Measurements from ENCODE around the gene MCTP1. TPM values are rescaled to one million over a fixed set of nuclear protein-coding genes. Genes with fewer than 3 reads are reported as not detected.

Gene MCTP1
- total and polyA plus RNA-seq, 9 of the 15 experiments (the other 6 are each of a cell fraction or from before 2014, with no cell fraction given): 0.04 to 0.93 (median 0.06) TPM; not detected in 4

DNA sequence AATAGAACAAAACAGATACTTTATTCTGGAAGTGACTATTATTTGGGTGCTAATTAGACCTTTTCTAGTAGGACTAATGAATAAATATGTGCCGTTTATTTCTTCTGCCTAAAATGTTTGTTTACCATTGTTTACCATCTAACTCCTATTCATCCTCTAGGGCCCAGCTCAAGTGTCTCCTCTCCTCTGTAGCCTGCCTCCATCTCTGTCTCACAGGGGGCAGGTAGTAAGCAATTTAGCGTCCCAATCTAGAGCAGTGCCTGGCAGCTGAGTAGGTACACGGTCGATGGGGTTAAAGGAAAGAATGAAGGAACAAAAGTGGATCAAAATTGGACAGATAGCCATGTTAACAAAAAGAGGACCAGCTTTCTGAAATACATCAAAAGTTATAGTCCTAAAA, 435.6 kb downstream of the MCTP1 start (continued):
- TF ChIP-seq, protein P1, sequence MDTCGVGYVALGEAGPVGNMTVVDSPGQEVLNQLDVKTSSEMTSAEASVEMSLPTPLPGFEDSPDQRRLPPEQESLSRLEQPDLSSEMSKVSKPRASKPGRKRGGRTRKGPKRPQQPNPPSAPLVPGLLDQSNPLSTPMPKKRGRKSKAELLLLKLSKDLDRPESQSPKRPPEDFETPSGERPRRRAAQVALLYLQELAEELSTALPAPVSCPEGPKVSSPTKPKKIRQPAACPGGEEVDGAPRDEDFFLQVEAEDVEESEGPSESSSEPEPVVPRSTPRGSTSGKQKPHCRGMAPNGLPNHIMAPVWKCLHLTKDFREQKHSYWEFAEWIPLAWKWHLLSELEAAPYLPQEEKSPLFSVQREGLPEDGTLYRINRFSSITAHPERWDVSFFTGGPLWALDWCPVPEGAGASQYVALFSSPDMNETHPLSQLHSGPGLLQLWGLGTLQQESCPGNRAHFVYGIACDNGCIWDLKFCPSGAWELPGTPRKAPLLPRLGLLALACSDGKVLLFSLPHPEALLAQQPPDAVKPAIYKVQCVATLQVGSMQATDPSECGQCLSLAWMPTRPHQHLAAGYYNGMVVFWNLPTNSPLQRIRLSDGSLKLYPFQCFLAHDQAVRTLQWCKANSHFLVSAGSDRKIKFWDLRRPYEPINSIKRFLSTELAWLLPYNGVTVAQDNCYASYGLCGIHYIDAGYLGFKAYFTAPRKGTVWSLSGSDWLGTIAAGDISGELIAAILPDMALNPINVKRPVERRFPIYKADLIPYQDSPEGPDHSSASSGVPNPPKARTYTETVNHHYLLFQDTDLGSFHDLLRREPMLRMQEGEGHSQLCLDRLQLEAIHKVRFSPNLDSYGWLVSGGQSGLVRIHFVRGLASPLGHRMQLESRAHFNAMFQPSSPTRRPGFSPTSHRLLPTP (IDR thresholded peaks at IDR 0.05; ENCODE audit: borderline replicate concordance, extremely low read depth, insufficient read length): no peak
- no peak for TF ChIP-seq BRD4 (IDR thresholded peaks at IDR 0.05)
- no peak for TF ChIP-seq PYGO2 (tag; IDR thresholded peaks at IDR 0.05)
- TF ChIP-seq, protein P2, sequence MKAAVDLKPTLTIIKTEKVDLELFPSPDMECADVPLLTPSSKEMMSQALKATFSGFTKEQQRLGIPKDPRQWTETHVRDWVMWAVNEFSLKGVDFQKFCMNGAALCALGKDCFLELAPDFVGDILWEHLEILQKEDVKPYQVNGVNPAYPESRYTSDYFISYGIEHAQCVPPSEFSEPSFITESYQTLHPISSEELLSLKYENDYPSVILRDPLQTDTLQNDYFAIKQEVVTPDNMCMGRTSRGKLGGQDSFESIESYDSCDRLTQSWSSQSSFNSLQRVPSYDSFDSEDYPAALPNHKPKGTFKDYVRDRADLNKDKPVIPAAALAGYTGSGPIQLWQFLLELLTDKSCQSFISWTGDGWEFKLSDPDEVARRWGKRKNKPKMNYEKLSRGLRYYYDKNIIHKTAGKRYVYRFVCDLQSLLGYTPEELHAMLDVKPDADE (conservative IDR thresholded peaks at IDR 0.05; ENCODE audit: control insufficient read depth, low read depth, low read length): no peak
- no peak for TF ChIP-seq FOXJ2 (tag; IDR thresholded peaks at IDR 0.05)
- no peak for TF ChIP-seq SMARCA5 (IDR thresholded peaks at IDR 0.05)
- TF ChIP-seq NRF1 (conservative IDR thresholded peaks at IDR 0.05 in 1 of 2, IDR thresholded peaks at IDR 0.05 in 1 of 2): no peak
- TF ChIP-seq, protein P3, sequence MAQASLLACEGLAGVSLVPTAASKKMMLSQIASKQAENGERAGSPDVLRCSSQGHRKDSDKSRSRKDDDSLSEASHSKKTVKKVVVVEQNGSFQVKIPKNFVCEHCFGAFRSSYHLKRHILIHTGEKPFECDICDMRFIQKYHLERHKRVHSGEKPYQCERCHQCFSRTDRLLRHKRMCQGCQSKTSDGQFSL (CRISPR knock-in tag; IDR thresholded peaks at IDR 0.05): no peak
- TF ChIP-seq, protein P3 (tag; IDR thresholded peaks at IDR 0.05): no peak
- no peak for TF ChIP-seq ESRRB (CRISPR knock-in tag; IDR thresholded peaks at IDR 0.05; ENCODE audit: borderline replicate concordance)
